Nephron progenitor cell (in vitro differentiated cells): ENCODE results near the gene FGF16.

Experiments
- DNase-seq: peaks from one replicate; pipeline ENCODE4 v3.0.0; 2021
- H3K27ac Mint-ChIP-seq: 2 replicates; pipeline ENCODE4 v1.8.0; 2021; ENCODE audit warnings: mild to moderate bottlenecking, moderate library complexity, mixed read lengths
- H3K27me3 Mint-ChIP-seq: 2 replicates; pipeline ENCODE4 v1.8.0; 2021; ENCODE audit warnings: mild to moderate bottlenecking, low read depth, mixed read lengths; ENCODE audit not compliant: poor library complexity
- H3K36me3 Mint-ChIP-seq: 2 replicates; pipeline ENCODE4 v1.8.0; 2021; ENCODE audit warnings: low read depth, mixed read lengths
- H3K4me1 Mint-ChIP-seq: 2 replicates; pipeline ENCODE4 v1.8.0; 2021; ENCODE audit warnings: mixed read lengths
- H3K4me3 Mint-ChIP-seq: 2 replicates; pipeline ENCODE4 v1.8.0; 2021; ENCODE audit warnings: mild to moderate bottlenecking, moderate library complexity, mixed read lengths
- H3K9me3 Mint-ChIP-seq: 2 replicates; pipeline ENCODE4 v1.8.0; 2021; ENCODE audit warnings: mild to moderate bottlenecking, moderate library complexity, mixed read lengths
- TF ChIP-seq, protein P1 (sequence below): fragments of 200-600 bp; sonication (generic); IDR thresholded peaks from 2 replicates; pipeline ENCODE4 v1.5.0; 2021; ENCODE audit warnings: antibody characterized with exemption

Gene FGF16

DNA sequence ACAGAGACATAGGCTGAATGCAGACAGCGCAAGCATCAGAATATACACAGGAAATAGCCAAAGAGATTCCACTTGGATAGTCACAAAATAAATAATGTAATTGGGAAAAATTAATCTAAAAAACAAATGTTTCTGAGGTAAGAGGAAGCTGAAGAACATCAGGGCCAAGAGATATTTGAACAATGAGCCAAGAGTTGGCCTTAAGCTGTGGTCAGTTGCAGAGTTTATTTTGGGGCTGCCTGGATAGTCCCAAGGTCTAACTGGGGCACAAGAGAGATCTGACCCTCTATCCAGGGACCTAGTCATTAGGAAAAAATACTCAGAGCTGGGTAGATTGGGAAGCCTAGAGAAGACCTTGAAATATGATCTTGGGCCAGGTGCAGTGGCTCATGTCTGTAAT is 31.3 kb upstream of the FGF16 start:
- Mint-ChIP-seq H3K27me3 (peaks cover 8% of the 10 kb centered on the region), H3K36me3 (no peaks in the 10 kb centered on the region)

DNA sequence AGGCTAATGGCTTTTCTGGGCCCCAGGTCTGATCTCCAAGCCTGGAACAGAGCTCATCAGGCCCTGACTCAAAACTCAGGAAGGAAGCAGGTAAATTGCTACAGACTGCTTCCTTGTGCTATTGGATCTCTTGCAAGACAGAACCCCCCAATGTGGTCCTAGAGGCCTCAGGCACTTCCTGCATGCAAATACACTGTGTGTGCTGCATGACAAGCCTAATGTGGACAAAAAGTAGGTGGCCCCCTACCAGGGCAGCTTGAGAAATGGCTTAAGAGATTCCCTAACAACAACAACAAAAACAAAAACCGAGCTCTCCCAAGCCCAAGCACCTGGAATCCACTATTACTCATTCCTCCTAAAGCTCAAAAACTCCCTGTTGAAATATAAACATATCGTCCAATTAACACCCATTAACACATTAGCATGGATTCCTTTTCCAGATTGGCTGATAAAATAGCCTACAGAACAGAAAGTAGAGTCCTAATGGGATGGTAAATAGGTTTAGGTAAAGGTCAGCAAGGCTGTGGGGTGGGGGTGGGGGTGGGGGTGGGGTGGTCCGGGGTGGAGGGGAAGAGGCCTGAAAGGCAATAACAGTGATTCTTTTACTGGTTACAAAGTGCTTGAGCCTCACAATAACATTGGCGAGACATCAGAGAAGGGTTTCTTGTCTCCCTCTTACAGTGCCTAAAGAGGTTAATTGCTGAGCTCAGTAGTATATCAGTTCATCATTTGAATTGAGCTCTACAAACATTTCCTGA is 24.1 kb upstream of the FGF16 start:
- H3K27me3 Mint-ChIP-seq, result no peaks in the 10 kb centered on the region
- no peak overlapping the region for H3K4me3 Mint-ChIP-seq
- H3K4me1 Mint-ChIP-seq, result peaks cover 14% of the 10 kb centered on the region
- TF ChIP-seq, protein P1, sequence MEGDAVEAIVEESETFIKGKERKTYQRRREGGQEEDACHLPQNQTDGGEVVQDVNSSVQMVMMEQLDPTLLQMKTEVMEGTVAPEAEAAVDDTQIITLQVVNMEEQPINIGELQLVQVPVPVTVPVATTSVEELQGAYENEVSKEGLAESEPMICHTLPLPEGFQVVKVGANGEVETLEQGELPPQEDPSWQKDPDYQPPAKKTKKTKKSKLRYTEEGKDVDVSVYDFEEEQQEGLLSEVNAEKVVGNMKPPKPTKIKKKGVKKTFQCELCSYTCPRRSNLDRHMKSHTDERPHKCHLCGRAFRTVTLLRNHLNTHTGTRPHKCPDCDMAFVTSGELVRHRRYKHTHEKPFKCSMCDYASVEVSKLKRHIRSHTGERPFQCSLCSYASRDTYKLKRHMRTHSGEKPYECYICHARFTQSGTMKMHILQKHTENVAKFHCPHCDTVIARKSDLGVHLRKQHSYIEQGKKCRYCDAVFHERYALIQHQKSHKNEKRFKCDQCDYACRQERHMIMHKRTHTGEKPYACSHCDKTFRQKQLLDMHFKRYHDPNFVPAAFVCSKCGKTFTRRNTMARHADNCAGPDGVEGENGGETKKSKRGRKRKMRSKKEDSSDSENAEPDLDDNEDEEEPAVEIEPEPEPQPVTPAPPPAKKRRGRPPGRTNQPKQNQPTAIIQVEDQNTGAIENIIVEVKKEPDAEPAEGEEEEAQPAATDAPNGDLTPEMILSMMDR, result no peak
- no peak overlapping the region for H3K27ac Mint-ChIP-seq
- DNase-seq, result no peak
- H3K36me3 Mint-ChIP-seq, result no peaks in the 10 kb centered on the region
- H3K9me3 Mint-ChIP-seq, result peaks cover 38% of the 10 kb centered on the region

More for the DNA sequence above, 31.3 kb upstream of the FGF16 start:
- TF ChIP-seq, protein P1, result no peak
- Mint-ChIP-seq H3K27ac (no peak overlapping the region), H3K4me3 (no peak overlapping the region), H3K9me3 (peaks cover 28% of the 10 kb centered on the region), H3K4me1 (no peaks in the 10 kb centered on the region)
- DNase-seq, result no peak

DNA sequence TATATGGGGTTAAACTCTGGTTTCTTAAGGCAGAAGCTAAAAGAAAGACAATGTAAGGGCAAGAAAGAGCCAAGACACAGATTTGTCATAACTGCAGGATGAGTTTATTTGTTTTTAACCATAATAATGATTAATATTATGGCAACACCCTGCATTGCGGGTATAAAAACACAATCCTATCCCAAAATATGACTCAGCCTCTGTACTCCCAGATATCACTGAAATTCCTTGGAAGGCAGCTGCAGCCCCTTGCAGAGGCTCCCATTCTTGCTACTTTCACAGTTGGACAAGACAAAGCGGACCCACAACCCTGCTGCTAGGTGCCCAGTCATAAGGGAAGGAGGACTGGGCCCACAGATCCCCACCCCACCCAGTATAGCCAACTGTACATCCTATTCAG is 20.4 kb upstream of the FGF16 start:
- Mint-ChIP-seq H3K4me1 (peaks cover 14% of the 10 kb centered on the region), H3K27ac (no peak overlapping the region), H3K9me3 (peaks cover 39% of the 10 kb centered on the region), H3K4me3 (no peak overlapping the region), H3K27me3 (no peaks in the 10 kb centered on the region), H3K36me3 (no peaks in the 10 kb centered on the region)
- TF ChIP-seq, protein P1, result no peak
- DNase-seq, result no peak

DNA sequence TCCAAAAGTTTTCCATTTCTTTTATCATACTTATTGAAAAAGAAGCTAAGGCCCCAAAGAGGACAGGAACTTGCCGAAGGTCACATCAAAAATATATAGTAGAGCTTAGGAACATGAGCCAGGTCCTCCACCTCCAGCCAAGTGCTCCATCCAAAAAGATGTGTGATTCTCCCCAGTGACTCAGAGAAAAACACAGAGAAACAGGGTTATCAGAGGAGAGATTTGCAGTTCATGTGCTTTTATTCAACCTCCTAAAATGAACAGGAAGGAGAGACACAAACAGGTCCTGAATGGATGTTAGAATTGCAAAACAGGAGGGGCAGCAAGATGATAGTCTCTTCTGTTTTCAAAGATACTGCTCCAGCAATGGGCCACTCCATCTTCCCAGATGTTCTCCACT is 19.6 kb upstream of the FGF16 start:
- H3K27me3 Mint-ChIP-seq, result no peaks in the 10 kb centered on the region
- H3K9me3 Mint-ChIP-seq, result peaks cover 39% of the 10 kb centered on the region
- no peak for DNase-seq
- peaks cover 9% of the 10 kb centered on the region for H3K4me1 Mint-ChIP-seq
- TF ChIP-seq, protein P1, result no peak
- H3K36me3 Mint-ChIP-seq, result no peaks in the 10 kb centered on the region
- no peak overlapping the region for H3K4me3 Mint-ChIP-seq
- no peak overlapping the region for H3K27ac Mint-ChIP-seq

DNA sequence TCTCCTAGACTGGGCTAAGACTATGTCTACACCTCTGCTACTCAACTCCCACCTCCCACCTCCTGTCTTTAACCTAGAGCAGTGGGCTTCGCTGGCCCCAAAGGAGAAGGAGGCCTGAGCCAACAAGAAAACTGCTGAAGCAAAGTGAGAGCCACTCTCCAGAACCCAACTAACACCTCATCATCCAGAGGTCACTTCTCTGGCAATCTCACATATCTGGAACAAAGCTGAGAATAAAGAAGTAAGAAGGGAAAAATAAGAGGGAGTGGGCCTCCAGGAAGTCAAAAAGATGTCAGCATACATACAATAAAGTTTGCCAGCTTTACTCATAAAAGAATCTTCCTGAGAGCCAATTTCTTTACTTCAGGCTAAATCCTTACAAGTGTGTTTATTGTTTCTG is 18.6 kb upstream of the FGF16 start:
- TF ChIP-seq, protein P1, result no peak
- H3K4me1 Mint-ChIP-seq, result no peaks in the 10 kb centered on the region
- H3K27ac Mint-ChIP-seq, result no peak overlapping the region
- DNase-seq, result no peak
- no peak overlapping the region for H3K4me3 Mint-ChIP-seq
- H3K9me3 Mint-ChIP-seq, result peaks cover 36% of the 10 kb centered on the region
- no peaks in the 10 kb centered on the region for H3K27me3 Mint-ChIP-seq
- no peaks in the 10 kb centered on the region for H3K36me3 Mint-ChIP-seq

DNA sequence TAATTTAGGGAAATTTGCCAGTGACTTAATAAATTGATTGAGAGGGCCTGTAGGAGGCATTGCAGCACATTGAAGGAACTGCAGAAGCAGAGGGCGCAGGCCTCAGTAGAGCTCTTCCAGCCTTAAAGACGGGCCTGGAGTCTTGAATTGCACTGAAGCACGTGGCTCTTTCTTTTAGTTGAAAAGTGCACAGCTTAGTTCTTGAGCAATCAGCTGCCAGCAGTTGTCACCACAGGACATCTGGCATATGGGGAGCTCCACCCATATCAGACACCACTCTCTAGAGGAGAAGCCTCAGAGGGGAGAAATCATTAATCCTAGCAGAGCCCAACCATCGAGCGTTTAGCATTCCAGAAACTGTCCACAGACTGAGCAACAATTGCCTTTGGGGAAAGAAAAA is 16.0 kb upstream of the FGF16 start:
- Mint-ChIP-seq H3K4me3 (no peak overlapping the region), H3K4me1 (no peaks in the 10 kb centered on the region), H3K9me3 (peaks cover 29% of the 10 kb centered on the region), H3K36me3 (no peaks in the 10 kb centered on the region), H3K27me3 (peaks cover under 1% of the 10 kb centered on the region), H3K27ac (no peak overlapping the region)
- TF ChIP-seq, protein P1, result no peak
- DNase-seq, result no peak
